Calu3 (cell line): ENCODE measurements around the gene BIRC7. TPM values are rescaled to one million over a fixed set of nuclear protein-coding genes. Genes with fewer than 3 reads are reported as not detected.

ENCODE experiments used
- BruUV-seq: library from RNA; stranded (reverse); fragments of 400-500 nt; replicated peaks from 2 replicates; lab custom pipeline; 2021; lab: Mats Ljungman, UMichigan
- CTCF ChIA-PET: fragments of 300-600 bp; sonication (Branson Sonifier 250); formaldehyde crosslinking; loops from one replicate; lab custom pipeline; 2022; ENCODE audit warnings: antibody characterized with exemption; lab: Charles Lee
- DNase-seq: peaks from one replicate; pipeline ENCODE4 v3.0.0; 2022
- H3K27ac Mint-ChIP-seq: one replicate; pipeline ENCODE4 v1.8.0; 2022; ENCODE audit warnings: mixed read lengths; ENCODE audit not compliant: unreplicated experiment
- H3K27me3 Mint-ChIP-seq: one replicate; pipeline ENCODE4 v1.8.0; 2022; ENCODE audit warnings: mixed read lengths; ENCODE audit not compliant: unreplicated experiment
- H3K36me3 Mint-ChIP-seq: one replicate; pipeline ENCODE4 v1.8.0; 2022; ENCODE audit warnings: mild to moderate bottlenecking, moderate library complexity, mixed read lengths; ENCODE audit not compliant: insufficient read depth, unreplicated experiment
- H3K4me1 Mint-ChIP-seq: one replicate; pipeline ENCODE4 v1.8.0; 2022; ENCODE audit warnings: mild to moderate bottlenecking, low read depth, mixed read lengths; ENCODE audit not compliant: unreplicated experiment
- H3K4me3 Mint-ChIP-seq: one replicate; pipeline ENCODE4 v1.8.0; 2022; ENCODE audit warnings: mild to moderate bottlenecking, low read depth, moderate library complexity, mixed read lengths; ENCODE audit not compliant: unreplicated experiment
- H3K9me3 Mint-ChIP-seq: one replicate; pipeline ENCODE4 v1.8.0; 2022; ENCODE audit warnings: low read depth, mixed read lengths; ENCODE audit not compliant: unreplicated experiment
- CTCF ChIP-seq: fragments of 200-600 bp; IDR thresholded peaks from one replicate; pipeline ENCODE4 v1.8.0; 2022; ENCODE audit warnings: antibody characterized with exemption; ENCODE audit not compliant: unreplicated experiment
- intact Hi-C: fragments of 100-400 bp; cut with micrococcal nuclease; formaldehyde crosslinking; loops from one replicate; pipeline ENCODE4 v1.10.0; 2022; ENCODE audit not compliant: unreplicated experiment
- total RNA-seq: library from RNA; stranded (reverse); gene quantifications from 2 replicates; pipeline ENCODE4 v1.2.3, GENCODE V29; 2022

BIRC7 gene
- total RNA-seq, 1 experiment from 2014 or later = 0.26 TPM

- no peak for DNase-seq
- no TSS peak for BruUV-seq
- peaks cover 9% of the 10 kb centered on the region for H3K36me3 Mint-ChIP-seq
- no peaks in the 10 kb centered on the region for H3K9me3 Mint-ChIP-seq
- no peak overlapping the region for H3K4me3 Mint-ChIP-seq
- intact Hi-C loops = no loop called here
- peaks cover 40% of the 10 kb centered on the region for H3K27me3 Mint-ChIP-seq
- H3K4me1 Mint-ChIP-seq = peaks cover 16% of the 10 kb centered on the region
- TF ChIP-seq CTCF = no peak
- no peak overlapping the region for H3K27ac Mint-ChIP-seq
- CTCF ChIA-PET = no interaction called here
These were observed 4.3 kb downstream of the BIRC7 start for GRCh38 chr20:63240004-63240403.

- Mint-ChIP-seq H3K4me1 (peaks cover 6% of the 10 kb centered on the region), H3K4me3 (no peak overlapping the region), H3K9me3 (no peaks in the 10 kb centered on the region), H3K36me3 (peaks cover 9% of the 10 kb centered on the region), H3K27me3 (peaks cover 52% of the 10 kb centered on the region), H3K27ac (no peak overlapping the region)
- TF ChIP-seq CTCF = no peak
- intact Hi-C loops = no loop called here
- CTCF ChIA-PET = interaction anchor here (1.3 kb wide), 1 partner anchor 16 kb away, joined by 4 read pairs; no protein-coding TSS in a partner anchor
- no peak for DNase-seq
- BruUV-seq = no TSS peak
These were observed 5.6 kb downstream of the BIRC7 start for GRCh38 chr20:63241272-63241671.

DNA sequence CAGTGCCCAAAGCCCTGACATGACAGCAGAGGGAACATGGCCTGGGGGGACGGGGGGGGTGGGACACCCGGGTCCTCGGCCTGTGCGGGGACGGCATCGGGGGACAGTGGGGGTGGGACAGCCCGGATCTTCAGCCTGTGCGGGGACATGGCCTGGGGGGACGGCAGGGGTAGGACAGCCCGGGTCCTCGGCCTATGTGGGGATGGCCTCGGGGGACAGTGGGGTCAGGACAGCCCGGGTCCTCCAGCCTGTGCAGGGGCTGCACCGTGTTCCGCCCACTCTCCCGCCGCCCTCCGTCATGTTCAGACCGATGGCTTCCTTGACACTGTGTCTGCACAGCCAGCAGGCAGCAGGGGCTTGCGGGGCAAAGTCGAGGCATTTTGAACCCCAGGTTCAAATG is 7.0 kb downstream of the BIRC7 start:
- no peaks in the 10 kb centered on the region for H3K9me3 Mint-ChIP-seq
- CTCF ChIA-PET = no interaction called here

GRCh38 chr20:63243604-63244247 is 8.0 kb downstream of the BIRC7 start:
- peaks cover 1% of the 10 kb centered on the region for H3K4me1 Mint-ChIP-seq
- peaks cover 72% of the 10 kb centered on the region for H3K27me3 Mint-ChIP-seq
- CTCF ChIA-PET = no interaction called here
- no peaks in the 10 kb centered on the region for H3K9me3 Mint-ChIP-seq
- H3K4me3 Mint-ChIP-seq = no peak overlapping the region
- no TSS peak for BruUV-seq
- peaks cover 2% of the 10 kb centered on the region for H3K36me3 Mint-ChIP-seq
- no peak for DNase-seq
- intact Hi-C loops = no loop called here
- H3K27ac Mint-ChIP-seq = no peak overlapping the region
- TF ChIP-seq CTCF = no peak

More for the DNA sequence above, 7.0 kb downstream of the BIRC7 start:
- Mint-ChIP-seq H3K36me3 (peaks cover 9% of the 10 kb centered on the region), H3K27me3 (peaks cover 63% of the 10 kb centered on the region), H3K4me3 (no peak overlapping the region), H3K4me1 (peaks cover 6% of the 10 kb centered on the region), H3K27ac (no peak overlapping the region)
- no peak for DNase-seq
- intact Hi-C loops = no loop called here
- no TSS peak for BruUV-seq
- no peak for TF ChIP-seq CTCF
